ENCODE results near the gene TMPRSS4. TPM values are rescaled to one million over a fixed set of nuclear protein-coding genes. Genes with fewer than 3 reads are reported as not detected.

The TMPRSS4 gene
- total and polyA plus RNA-seq, 7 donors: 0.12 to 0.47 TPM; not detected in 5

DNA sequence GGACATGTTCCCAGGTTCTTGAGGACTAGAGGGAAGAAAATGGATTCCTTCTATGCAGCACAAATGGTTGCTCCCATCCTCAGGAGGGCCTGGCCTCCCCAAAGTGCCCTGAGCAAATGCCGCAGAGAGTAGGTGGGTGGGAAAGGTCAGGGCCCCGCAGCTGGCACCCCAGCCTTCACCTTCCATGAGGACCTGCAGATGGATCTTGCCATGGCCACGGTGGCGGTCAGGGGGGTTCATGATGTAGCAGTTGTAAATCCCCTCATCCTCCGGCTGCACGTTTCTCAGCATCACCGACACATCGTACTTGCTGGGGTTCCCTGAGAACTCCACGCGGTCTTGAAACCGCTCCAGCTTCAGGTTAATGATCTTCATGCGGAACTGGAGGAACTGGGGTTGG is 91.0 kb downstream of the TMPRSS4 start:
- Histone ChIP-seq H3K4me1 (no peaks in the 10 kb centered on the region), H3K27ac (no peak overlapping the region), H3K4me3 (no peak overlapping the region), H3K9me3 (no peaks in the 10 kb centered on the region), H3K27me3 (ENCODE audit: insufficient read depth in 3 of 3, low read length in 2 of 3) (no peaks in the 10 kb centered on the region), H3K36me3 (ENCODE audit: insufficient read depth in 1 of 2, low read depth in 1 of 2) (no peaks in the 10 kb centered on the region)
- intact Hi-C loops (cut with DNase I): no loop called here
- 86 to 88% (median 87%) methylated on average over 12 of the region's 12 CpGs for WGBS, 3 donors
- DNase-seq: no peak
- TF ChIP-seq, protein P1, sequence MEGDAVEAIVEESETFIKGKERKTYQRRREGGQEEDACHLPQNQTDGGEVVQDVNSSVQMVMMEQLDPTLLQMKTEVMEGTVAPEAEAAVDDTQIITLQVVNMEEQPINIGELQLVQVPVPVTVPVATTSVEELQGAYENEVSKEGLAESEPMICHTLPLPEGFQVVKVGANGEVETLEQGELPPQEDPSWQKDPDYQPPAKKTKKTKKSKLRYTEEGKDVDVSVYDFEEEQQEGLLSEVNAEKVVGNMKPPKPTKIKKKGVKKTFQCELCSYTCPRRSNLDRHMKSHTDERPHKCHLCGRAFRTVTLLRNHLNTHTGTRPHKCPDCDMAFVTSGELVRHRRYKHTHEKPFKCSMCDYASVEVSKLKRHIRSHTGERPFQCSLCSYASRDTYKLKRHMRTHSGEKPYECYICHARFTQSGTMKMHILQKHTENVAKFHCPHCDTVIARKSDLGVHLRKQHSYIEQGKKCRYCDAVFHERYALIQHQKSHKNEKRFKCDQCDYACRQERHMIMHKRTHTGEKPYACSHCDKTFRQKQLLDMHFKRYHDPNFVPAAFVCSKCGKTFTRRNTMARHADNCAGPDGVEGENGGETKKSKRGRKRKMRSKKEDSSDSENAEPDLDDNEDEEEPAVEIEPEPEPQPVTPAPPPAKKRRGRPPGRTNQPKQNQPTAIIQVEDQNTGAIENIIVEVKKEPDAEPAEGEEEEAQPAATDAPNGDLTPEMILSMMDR (IDR thresholded peaks at IDR 0.05): no peak
- no peak for ATAC-seq

DNA sequence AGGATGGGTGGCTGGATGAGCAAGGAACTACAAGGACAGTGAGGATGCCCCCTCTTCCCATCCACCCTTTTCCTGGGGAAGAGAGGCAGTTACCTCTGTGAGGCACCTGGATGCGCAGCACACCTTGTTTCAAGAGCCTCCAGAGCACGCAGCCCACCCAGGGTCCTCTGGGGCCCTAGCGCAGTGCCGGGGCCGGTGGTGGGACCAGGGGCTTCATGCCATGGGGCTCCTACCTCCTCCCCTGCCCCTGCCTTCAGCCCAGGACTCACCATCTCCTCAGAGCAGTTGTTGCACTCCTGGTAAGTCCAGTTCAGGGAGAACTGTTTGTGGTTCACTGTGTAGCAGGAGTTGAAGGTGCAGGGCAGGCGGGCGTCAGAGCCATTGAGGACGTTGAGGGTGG is 91.4 kb downstream of the TMPRSS4 start:
- intact Hi-C loops (cut with DNase I): no loop called here
- Histone ChIP-seq H3K4me3 (no peak overlapping the region), H3K36me3 (ENCODE audit: insufficient read depth in 1 of 2, low read depth in 1 of 2) (no peaks in the 10 kb centered on the region), H3K9me3 (no peaks in the 10 kb centered on the region), H3K27ac (no peak overlapping the region), H3K27me3 (ENCODE audit: insufficient read depth in 3 of 3, low read length in 2 of 3) (no peaks in the 10 kb centered on the region), H3K4me1 (no peaks in the 10 kb centered on the region)
- TF ChIP-seq, protein P1 (IDR thresholded peaks at IDR 0.05): no peak
- 82 to 94% (median 91%) methylated on average over 8 of the region's 8 CpGs for WGBS, 3 donors
- DNase-seq: no peak
- no peak for ATAC-seq

DNA sequence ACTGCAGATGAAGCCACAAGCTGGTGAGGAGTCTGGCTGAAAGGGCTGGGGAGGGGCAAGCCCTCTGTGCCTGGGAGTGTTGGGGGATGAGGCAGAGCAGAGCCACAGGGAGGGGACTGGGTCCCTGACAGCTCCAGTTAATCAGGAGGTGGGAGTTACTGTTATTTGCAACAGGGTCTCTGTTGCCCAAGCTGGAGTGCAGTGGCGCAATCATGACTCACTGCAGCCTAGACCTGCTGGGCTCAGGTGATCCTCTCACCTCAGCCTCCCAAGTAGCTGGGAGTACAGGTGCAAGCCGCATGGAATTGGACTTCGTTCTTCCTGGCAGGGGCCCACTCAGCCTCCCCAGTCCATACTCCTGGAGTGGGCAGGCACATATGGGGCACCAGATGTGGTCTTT is 91.9 kb downstream of the TMPRSS4 start:
- TF ChIP-seq, protein P1 (IDR thresholded peaks at IDR 0.05): no peak
- DNase-seq: no peak
- no peaks in the 10 kb centered on the region for H3K27me3 ChIP-seq (ENCODE audit: insufficient read depth in 3 of 3, low read length in 2 of 3)
- H3K36me3 ChIP-seq (ENCODE audit: insufficient read depth in 1 of 2, low read depth in 1 of 2): no peaks in the 10 kb centered on the region
- no peak for ATAC-seq
- intact Hi-C loops (cut with DNase I): no loop called here
- H3K4me3 ChIP-seq: no peak overlapping the region
- H3K27ac ChIP-seq: no peak overlapping the region
- WGBS, 3 donors: 72 to 84% (median 82%) methylated on average over 3 of the region's 3 CpGs
- no peaks in the 10 kb centered on the region for H3K4me1 ChIP-seq
- no peaks in the 10 kb centered on the region for H3K9me3 ChIP-seq

DNA sequence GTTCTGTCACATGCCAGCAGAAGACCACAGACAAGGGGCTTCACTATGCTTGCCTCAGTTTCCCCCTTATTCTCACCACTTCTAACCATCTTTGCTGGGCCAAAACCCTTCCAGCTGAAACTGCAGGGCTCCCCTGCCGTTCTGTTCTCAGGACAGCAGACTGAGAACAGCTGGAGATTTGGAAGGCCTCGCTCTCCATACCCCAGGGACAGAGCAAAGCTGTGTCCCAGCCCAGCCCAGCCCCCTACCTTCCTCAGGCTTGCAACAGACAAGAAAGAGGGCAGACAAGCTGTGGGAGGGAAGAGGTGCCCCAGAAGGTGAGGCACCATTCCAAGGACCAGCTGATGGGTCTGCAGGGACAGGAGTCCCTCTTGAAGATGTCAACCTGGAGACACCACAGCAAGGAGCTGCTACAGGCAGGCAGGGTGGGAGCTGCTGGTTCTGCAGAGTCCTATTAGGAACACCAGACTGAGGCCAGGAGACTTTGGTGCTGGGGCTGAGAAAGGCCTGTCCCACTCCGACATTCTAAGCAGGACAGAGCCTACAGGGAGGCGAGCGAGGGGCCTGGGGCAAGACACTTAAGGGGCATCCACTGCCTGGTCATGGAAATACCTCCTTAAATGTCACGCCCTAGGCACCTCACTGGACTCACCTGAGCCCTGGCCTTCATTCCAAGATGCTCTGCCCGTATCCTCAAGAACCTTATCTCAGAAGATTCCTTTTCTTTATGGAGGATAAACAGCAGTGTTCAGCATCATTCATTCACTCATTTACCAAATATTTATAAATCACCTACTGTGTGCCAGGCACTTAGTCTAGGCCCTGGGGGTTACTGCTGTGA is 92.6 kb downstream of the TMPRSS4 start:
- ATAC-seq (no peak), DNase-seq (no peak)
- no peak overlapping the region for H3K27ac ChIP-seq
- TF ChIP-seq, protein P1 (IDR thresholded peaks at IDR 0.05): no peak
- intact Hi-C loops (cut with DNase I): no loop called here
- no peaks in the 10 kb centered on the region for H3K9me3 ChIP-seq
- H3K27me3 ChIP-seq (ENCODE audit: insufficient read depth in 3 of 3, low read length in 2 of 3): no peaks in the 10 kb centered on the region
- H3K4me1 ChIP-seq: no peaks in the 10 kb centered on the region
- H3K36me3 ChIP-seq (ENCODE audit: insufficient read depth in 1 of 2, low read depth in 1 of 2): no peaks in the 10 kb centered on the region
- 72 to 78% (median 74%) methylated on average over 7 of the region's 7 CpGs for WGBS, 3 donors
- H3K4me3 ChIP-seq: no peak overlapping the region

DNA sequence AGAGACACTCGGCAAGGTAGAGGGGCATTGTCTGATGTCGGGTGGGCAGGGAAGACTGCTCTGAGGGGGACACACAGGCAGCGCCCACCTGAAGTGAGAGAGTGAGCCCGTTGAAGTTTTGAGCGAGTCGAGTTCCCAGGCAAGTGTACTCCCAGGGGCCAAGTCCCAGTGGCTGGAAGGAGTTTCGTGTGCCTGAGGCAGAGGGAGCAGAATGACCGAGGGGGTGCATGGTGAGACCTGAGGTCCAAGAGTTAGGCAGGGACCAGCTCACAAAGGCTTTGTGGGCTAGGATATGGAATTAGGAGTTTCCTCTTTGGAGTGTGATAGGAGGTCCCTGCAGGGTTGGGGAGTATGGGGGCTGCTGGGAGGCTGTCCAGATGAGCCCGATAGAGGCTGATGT is 93.4 kb downstream of the TMPRSS4 start:
- Histone ChIP-seq H3K27me3 (ENCODE audit: insufficient read depth in 3 of 3, low read length in 2 of 3) (no peaks in the 10 kb centered on the region), H3K9me3 (no peaks in the 10 kb centered on the region), H3K4me1 (peaks cover 7% of the 10 kb centered on the region), H3K27ac (no peak overlapping the region), H3K4me3 (no peak overlapping the region), H3K36me3 (ENCODE audit: insufficient read depth in 1 of 2, low read depth in 1 of 2) (no peaks in the 10 kb centered on the region)
- 78 to 84% (median 81%) methylated on average over 9 of the region's 9 CpGs for WGBS, 3 donors
- intact Hi-C loops (cut with DNase I): no loop called here
- TF ChIP-seq, protein P1 (IDR thresholded peaks at IDR 0.05): no peak
- ATAC-seq: no peak
- DNase-seq: no peak

Measured in psoas muscle (tissue), 8 donors.